Loucy (cell line): Measurements from ENCODE around the gene FLT1.

Experiments
- CTCF ChIP-seq: fragments of 200-600 bp; sonication (generic); conservative IDR thresholded peaks from 2 replicates; pipeline ENCODE4 v1.5.1; 2014; ENCODE audit warnings: mild to moderate bottlenecking, antibody characterized with exemption, low read length
- EZH2phosphoT487 ChIP-seq: fragments of 200-600 bp; IDR thresholded peaks from 2 replicates; pipeline ENCODE4 v1.6.1; 2018; ENCODE audit warnings: antibody characterized with exemption, mild to moderate bottlenecking, moderate library complexity, borderline replicate concordance

GRCh38 chr13:28392428-28392827 is 102.5 kb downstream of the FLT1 start:
- TF ChIP-seq CTCF (no peak), EZH2phosphoT487 (no peak)
